SK-N-MC (cell line): ENCODE measurements around the gene SAXO2.
"Not testable (repeated sequence)": the region's sequence is repeated elsewhere in the genome, so short reads cannot be mapped to it uniquely, and the experiment has no call there.

Source experiments
- EZH2 ChIP-seq: fragments of 200-600 bp; sonication (generic); IDR thresholded peaks from one replicate; pipeline ENCODE4 v1.6.1; 2017; ENCODE audit warnings: antibody characterized with exemption
- POLR2AphosphoS5 ChIP-seq: IDR thresholded peaks from 2 replicates; pipeline ENCODE4 v1.6.1; 2012; ENCODE audit warnings: mild to moderate bottlenecking, low read depth, low read length, borderline replicate concordance

DNA sequence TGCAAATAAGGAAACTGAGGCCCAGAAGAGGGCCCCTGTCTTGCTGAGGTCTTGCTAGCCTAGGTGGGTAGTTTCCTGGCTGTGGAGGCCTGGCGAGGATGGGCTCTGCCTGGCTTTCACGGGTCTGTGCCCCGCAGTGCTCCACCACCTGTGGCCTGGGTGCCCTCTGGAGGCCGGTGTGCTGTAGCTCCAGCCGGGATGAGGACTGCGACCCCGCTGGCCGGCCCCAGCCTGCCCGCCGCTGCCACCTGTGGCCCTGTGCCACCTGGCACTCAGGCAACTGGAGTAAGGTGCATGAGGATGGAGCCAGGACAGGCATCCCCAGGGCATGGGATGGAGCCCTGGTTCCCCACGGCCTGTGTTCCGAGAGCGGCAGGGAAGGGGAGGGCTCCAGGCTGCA, 66.4 kb downstream of the SAXO2 start:
- TF ChIP-seq EZH2, POLR2AphosphoS5: not testable (repeated sequence)
